Muscle of arm (tissue), 12 donors: Measurements from ENCODE around the gene BCOR. TPM values are rescaled to one million over a fixed set of nuclear protein-coding genes. Genes with fewer than 3 reads are reported as not detected.

Source experiments
- DNase-seq: peaks from one replicate; pipeline ENCODE4 v3.0.0-alpha.2; 2013
- polyA plus RNA-seq, 12 donors: library from polyadenylated mRNA; unstranded; fragments of 120-200 nt; gene quantifications; one replicate each; pipeline ENCODE4 v1.2.1, GENCODE V29; 2013; ENCODE audit not compliant: insufficient read length in 12 of 12

The BCOR gene
- polyA plus RNA-seq, 12 donors: 21.7 to 41.6 (median 26.6) TPM; not detected in 1

GRCh38 chrX:40099055-40099958 lies 1.5 kb upstream of the BCOR start:
- DNase-seq: no peak

GRCh38 chrX:40098264-40099054 lies 701 bp upstream of the BCOR start:
- no peak for DNase-seq

- DNase-seq: no peak
These were observed 636 bp downstream of the BCOR start for GRCh38 chrX:40097141-40097503.

- DNase-seq: no peak
These were observed 1.2 kb downstream of the BCOR start for GRCh38 chrX:40096395-40097091.

GRCh38 chrX:40095583-40096394 lies 2.0 kb downstream of the BCOR start:
- no peak for DNase-seq

- DNase-seq: no peak
These were observed 2.7 kb downstream of the BCOR start for GRCh38 chrX:40094900-40095582.

GRCh38 chrX:40094041-40094899 lies 3.5 kb downstream of the BCOR start:
- DNase-seq: no peak

- DNase-seq: no peak
These were observed 4.2 kb downstream of the BCOR start for GRCh38 chrX:40093586-40093985.

GRCh38 chrX:40092808-40093435 lies 4.8 kb downstream of the BCOR start:
- DNase-seq: no peak

- no peak for DNase-seq
These were observed 5.9 kb downstream of the BCOR start for GRCh38 chrX:40091691-40092421.

- no peak for DNase-seq
These were observed 6.8 kb downstream of the BCOR start for GRCh38 chrX:40090961-40091360.

GRCh38 chrX:40090050-40090804 lies 7.5 kb downstream of the BCOR start:
- DNase-seq: no peak

- DNase-seq: no peak
These were observed 8.8 kb downstream of the BCOR start for GRCh38 chrX:40088803-40089540.

GRCh38 chrX:40088299-40088625 lies 9.5 kb downstream of the BCOR start:
- no peak for DNase-seq

GRCh38 chrX:40087425-40088298 lies 10.1 kb downstream of the BCOR start:
- DNase-seq: no peak
